ENCODE data around the gene POLG.

GRCh38 chr15:89335298-89336041 lies 846 bp upstream of the POLG start:
- TF ChIP-seq CTCF (IDR thresholded peaks at IDR 0.05) (no peak), POLR2A (IDR thresholded peaks at IDR 0.05) (no peak)

Measured in esophagus squamous epithelium (tissue), 4 donors.